SKM-1 (cell line): Measurements from ENCODE around the gene RTKN.

ENCODE experiments used
- DNase-seq: peaks from one replicate; lab custom pipeline; 2025; ENCODE audit not compliant: unreplicated experiment; lab: John Stamatoyannopoulos, UW

The RTKN gene

DNA sequence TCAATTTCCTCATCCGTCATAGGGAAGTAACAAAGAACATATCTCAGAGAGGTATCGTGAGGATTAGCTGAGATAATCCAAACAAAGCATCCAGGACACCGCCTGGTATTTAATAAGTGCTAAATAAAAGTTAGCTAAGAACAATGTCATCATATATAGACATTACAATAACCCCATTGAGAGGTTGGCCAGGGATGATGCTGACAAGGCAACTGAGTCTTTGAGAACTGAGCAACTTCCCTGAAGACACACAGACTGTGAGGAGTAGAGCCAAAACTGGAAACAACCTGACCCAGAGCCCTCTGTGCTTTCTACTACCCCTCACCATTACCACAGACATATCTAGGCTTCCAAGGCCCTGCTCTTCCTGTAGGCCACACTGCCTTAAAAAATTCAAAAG lies 60.0 kb downstream of the RTKN start:
- no peak for DNase-seq

DNA sequence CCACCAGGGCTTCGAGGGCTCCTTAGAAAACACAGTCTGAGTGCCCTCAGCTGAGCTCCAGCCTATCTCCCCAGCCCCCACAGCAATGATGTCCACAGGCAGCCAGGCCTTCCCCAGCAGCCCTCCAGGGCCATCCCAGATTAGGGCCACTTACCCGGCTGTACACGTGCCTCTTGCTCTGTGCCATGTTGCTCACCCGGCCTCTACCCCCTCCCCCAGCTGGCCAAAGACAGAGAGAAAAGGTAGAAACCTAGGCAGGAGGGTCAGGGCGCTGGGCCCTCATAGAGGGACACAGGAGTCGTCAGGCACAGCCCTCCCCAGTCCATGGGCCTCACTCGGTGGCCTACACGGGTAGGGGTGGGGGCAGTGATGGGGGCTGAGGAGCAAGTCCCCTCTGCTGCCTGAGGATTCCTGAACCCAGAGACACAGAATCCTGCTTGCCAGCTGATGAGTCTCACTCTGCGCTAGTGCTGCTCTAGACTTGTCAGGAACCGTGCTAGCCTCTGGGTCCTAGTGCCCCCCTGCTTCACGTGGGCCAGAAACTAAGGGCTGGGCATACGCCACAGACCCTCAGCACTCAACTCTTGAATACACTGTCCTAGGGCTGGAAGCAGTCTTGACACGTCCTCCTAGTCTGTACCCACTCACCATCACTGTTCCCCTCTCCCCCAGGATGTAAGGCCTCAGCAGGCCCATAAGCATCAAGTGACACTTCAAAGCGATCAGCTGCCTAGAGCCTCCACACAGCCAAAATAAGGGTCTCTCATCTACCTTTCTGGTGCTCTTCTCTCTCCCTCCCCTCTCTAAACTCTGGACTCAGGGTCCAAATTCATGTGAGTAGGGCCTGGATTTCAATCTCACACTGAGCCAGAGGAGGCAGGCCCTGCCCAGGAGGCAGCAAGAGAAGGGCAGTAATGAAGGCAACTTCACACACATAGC lies 61.6 kb downstream of the RTKN start, which contains the start of gene DCTN1:
DCTN1 (minus strand) TSS at position 461 of the 939 bp plus-strand sequence; CDS start at position 187, 274 bp downstream.
- DNase-seq = no peak

DNA sequence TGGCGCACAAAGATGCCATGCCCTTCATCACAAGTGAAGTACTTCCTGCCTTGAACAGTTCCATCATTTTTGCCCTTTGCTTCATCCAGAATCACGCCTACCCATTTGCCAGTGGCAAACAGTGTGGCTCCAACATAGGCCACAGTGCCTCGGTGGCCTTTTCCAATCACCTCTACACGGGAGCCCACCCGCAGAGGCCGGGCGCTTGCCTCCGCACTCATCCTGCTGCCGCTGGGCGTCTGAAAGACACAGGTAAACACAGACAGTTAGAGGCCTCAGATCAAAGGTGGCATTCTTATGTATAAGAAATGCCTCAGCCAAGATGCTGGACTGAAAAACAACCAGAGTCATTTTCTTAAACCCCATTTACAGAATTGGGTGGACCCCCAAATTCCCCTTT lies 63.7 kb downstream of the RTKN start:
- no peak for DNase-seq

DNA sequence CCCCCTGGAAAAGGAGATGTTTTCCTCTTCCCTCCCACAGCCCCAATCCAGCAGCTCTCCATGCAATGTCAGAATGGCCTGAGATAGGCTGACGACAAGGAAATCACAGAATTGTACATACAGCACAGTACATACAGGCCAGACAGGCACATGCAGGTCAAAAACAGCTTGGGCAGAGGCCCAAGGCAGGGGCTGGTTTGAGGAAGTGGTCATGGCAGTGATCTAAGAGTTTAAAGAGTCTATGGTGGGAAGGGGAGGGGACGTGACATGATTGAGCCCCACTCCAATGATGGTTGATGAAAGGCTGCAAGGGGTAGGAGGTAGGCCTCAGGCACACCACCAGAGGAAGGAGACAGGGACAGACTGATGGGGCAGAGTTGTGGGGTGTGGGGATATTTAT lies 65.9 kb downstream of the RTKN start:
- no peak for DNase-seq
